ENCODE data around the gene EFNA3.
A peak's percentile ranks its signal among the peaks of the same experiment; 100 is the strongest.

Gene EFNA3

DNA sequence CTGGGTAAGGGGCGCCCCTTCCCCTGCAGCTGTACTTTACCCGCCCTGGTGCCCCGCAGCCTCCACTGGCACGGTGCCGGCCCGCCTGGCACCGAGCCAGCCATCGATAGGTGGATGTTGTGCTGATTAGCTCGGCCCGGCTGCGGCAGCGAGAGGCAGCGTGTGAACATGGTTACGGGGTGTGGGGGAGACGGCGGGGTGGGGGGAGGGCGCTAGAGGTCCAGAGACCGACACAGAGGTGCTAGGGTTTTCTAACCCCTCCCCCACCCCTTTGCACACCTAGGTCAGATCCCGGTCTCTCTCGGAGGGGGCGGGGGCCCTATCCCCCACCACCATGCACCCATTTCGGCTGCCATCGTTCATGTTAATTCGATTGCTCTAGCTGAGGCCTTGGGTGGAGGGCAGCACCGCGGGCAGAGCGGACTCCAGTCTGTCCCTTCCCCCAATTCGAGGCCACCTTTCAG is 8.4 kb upstream of the EFNA3 start:
- H3K27ac Mint-ChIP-seq: no peak overlapping the region
- peaks cover 8% of the 10 kb centered on the region for H3K36me3 Mint-ChIP-seq (ENCODE audit: low read depth)
- no peaks in the 10 kb centered on the region for H3K9me3 Mint-ChIP-seq
- no peak for DNase-seq
- peaks cover 23% of the 10 kb centered on the region for H3K4me1 Mint-ChIP-seq (ENCODE audit: low read depth)
- no peaks in the 10 kb centered on the region for H3K27me3 Mint-ChIP-seq
- H3K4me3 Mint-ChIP-seq: peak overlapping the region; percentile 45

DNA sequence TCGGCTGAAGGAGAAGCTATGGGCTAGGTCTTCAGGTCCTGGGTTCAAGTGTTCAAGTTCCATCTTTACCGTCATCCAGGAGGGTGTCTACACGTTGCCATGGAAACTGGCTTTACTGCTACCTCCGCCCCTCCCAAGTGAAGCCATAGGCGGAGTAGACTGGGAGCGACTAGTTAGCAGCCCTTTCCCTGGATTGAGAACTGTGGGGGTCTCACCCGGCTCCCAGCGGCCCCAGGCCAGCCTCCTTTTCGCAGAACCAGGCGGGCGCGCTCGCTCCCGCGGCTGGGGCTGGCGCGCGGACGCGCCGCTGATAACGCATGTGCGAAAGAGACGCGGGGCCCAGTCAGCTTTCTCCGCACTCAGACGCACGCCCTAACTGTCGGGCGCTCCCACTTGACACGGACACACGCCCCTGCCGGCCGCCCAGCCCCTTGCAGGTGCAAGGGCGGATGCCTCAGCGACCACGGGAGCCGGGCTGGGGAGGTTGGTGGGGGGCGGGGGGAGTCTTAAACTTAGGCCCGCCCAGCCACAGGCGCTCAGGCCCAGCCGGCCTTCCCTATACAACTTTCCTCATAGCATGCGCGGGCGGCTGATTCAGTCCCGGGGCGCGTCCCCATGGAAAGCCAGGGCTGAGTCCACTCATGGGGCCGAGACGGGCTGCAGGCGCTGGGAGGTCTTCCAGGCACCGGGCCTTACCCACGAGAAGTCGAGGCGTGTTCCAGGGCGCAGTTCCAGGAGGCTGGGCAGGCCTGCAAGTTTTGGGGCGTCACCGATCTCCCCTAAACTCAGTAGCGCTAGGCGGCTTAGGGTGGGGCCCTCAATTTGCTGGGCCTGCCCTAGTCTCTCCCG is 7.7 kb upstream of the EFNA3 start:
- peaks cover 23% of the 10 kb centered on the region for H3K4me1 Mint-ChIP-seq (ENCODE audit: low read depth)
- peak overlapping the region; percentile 45 for H3K4me3 Mint-ChIP-seq
- peaks cover 8% of the 10 kb centered on the region for H3K36me3 Mint-ChIP-seq (ENCODE audit: low read depth)
- H3K27me3 Mint-ChIP-seq: no peaks in the 10 kb centered on the region
- H3K9me3 Mint-ChIP-seq: no peaks in the 10 kb centered on the region
- no peak overlapping the region for H3K27ac Mint-ChIP-seq
- DNase-seq: peak; percentile 83

DNA sequence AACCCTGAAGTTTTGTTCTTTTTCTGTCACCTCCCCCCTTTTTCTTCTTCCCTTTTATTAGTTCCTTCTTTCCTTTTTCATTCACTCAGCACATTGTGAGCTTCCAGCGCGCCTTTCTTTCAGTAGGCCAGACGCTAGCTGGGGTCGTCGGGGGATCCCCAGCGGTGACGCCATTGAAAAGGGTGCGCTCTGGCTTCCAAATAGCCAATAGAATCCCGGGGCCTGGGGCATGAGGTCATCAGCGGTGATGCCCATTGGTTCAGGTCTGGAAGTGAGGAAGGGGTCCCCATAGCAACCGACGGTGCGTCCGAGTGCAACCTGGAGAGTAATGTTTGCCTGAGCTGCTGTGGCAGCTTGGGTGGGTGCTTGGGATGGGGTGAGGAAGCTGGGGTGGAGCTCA is 6.9 kb upstream of the EFNA3 start:
- H3K4me3 Mint-ChIP-seq: no peak overlapping the region
- H3K27me3 Mint-ChIP-seq: no peaks in the 10 kb centered on the region
- peaks cover 8% of the 10 kb centered on the region for H3K36me3 Mint-ChIP-seq (ENCODE audit: low read depth)
- no peak for DNase-seq
- H3K4me1 Mint-ChIP-seq (ENCODE audit: low read depth): peaks cover 23% of the 10 kb centered on the region
- H3K9me3 Mint-ChIP-seq: no peaks in the 10 kb centered on the region
- H3K27ac Mint-ChIP-seq: no peak overlapping the region

DNA sequence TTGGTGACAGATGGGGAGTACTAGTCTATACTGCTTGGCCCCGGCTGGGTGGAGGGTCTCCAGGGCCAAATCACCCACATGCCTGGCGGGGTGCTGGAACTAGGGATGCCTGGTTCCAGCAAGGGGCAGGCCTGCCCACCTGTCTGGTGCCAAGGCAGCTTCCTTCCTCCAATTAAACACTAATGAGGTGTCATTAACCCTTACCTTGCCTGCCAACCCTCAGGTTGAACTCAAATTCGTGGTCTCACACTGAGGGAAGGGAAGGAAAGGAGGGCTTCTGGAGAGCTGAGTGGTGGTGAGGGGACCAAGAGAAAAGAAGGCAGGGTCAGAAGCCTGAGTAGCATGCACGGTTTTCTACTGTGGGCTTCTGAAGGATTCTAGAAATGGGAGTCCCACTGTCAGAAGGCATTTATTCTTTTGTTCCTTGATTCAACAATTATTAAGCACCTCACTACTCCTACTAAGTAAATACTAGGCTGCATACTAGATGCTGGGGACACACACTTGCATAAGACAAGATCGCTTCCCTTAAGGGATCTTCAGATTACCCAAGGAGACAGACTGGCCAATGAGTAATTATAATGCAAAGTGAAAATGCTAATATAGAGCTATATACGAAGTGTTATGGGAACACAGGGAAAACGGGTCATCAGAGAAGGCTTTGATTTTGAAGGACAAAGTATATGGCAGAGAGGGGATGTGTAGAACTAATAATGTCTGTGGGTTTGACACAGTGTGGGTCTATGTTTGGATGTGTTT is 5.9 kb upstream of the EFNA3 start:
- H3K4me1 Mint-ChIP-seq (ENCODE audit: low read depth): peaks cover 23% of the 10 kb centered on the region
- H3K9me3 Mint-ChIP-seq: no peaks in the 10 kb centered on the region
- no peak overlapping the region for H3K27ac Mint-ChIP-seq
- DNase-seq: no peak
- no peaks in the 10 kb centered on the region for H3K27me3 Mint-ChIP-seq
- H3K4me3 Mint-ChIP-seq: no peak overlapping the region
- peaks cover 8% of the 10 kb centered on the region for H3K36me3 Mint-ChIP-seq (ENCODE audit: low read depth)

DNA sequence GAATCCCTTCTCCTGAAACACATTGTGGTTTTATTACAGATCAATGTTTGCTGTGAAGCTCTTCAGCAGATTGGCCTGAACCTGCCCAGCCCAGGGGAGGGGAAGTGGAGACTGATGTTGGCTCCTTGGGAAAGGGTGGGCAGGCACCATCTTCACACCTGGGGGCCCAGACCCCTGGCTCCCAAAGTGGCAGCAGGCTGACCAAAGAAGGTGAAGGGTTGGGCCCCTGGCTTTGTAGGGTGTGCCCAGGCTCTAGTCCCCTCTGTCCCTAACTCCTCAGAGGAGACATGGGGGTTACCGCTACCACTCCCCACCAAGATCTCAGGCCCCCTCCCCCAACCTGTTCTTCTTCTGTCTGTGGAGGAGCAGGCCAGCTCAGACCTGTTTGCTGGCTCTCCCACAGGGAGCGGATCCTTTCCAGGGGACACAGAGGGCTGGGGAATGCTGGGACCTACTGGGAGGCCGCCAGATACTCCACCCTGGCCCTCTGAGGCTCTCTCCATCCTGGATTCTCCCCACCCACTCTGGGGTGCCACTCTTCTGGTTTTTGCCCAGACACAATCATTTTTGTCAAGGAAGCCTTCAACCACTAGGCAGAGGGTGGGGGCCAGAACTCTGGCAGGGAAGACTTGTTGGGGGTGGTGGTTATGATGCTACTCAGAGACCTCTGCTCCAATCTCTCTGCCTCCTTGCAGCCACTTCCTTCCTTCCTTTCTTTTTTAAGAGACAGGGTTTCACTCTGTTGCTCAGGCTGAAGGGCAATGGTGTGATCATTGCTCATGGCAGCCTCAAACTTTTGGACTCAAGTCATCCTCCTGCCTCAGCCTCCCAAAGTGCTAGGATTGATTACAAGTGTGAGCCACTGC is 5.0 kb upstream of the EFNA3 start:
- Mint-ChIP-seq H3K9me3 (no peaks in the 10 kb centered on the region), H3K36me3 (ENCODE audit: low read depth) (peaks cover 5% of the 10 kb centered on the region), H3K4me3 (no peak overlapping the region), H3K27ac (no peak overlapping the region), H3K4me1 (ENCODE audit: low read depth) (peaks cover 29% of the 10 kb centered on the region), H3K27me3 (no peaks in the 10 kb centered on the region)
- DNase-seq: no peak

DNA sequence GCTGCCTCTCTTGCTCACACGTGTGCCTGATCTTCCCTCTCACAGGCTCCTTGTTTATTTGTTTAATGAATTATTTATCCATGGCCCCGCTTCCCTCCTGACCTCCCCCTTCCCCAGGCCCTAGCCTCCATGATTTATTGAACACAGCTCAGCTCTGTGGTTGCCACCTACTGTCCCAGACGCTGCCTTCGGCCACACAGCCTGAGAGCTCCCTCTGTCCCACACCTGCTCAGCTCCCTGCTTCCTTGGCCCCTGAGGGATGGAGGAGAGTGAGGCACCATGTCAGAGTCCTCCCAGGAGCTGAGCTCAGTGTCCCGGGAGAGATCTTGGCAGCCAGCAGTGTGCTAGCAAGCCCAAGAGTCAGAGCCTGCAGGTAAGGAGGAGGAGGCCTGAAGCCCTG is 3.1 kb upstream of the EFNA3 start:
- no peaks in the 10 kb centered on the region for H3K36me3 Mint-ChIP-seq (ENCODE audit: low read depth)
- H3K4me3 Mint-ChIP-seq: no peak overlapping the region
- no peak for DNase-seq
- no peaks in the 10 kb centered on the region for H3K9me3 Mint-ChIP-seq
- no peak overlapping the region for H3K27ac Mint-ChIP-seq
- H3K4me1 Mint-ChIP-seq (ENCODE audit: low read depth): peaks cover 32% of the 10 kb centered on the region
- H3K27me3 Mint-ChIP-seq: peaks cover 11% of the 10 kb centered on the region

DNA sequence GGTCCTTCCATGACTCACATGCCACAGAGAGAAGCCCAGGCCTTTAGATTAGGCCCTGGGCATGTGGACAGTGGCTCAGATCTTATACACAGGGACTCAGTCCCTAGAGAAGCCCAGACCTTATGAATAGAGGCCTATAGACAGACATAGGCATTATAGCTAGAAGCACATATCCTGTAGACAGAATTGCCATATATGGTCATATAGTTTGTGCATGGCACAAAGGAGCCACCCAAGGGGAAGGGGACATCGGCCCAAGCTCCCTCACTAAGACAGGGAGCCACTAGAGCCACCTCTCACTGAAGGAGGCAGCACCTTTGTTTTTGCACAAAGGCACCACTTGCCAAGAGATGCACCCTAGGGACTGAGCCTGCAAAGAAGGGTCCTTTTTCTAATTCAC is 2.3 kb upstream of the EFNA3 start:
- Mint-ChIP-seq H3K27me3 (peaks cover 16% of the 10 kb centered on the region), H3K27ac (no peak overlapping the region), H3K4me1 (ENCODE audit: low read depth) (peaks cover 34% of the 10 kb centered on the region), H3K4me3 (no peak overlapping the region), H3K9me3 (no peaks in the 10 kb centered on the region), H3K36me3 (ENCODE audit: low read depth) (no peaks in the 10 kb centered on the region)
- no peak for DNase-seq

DNA sequence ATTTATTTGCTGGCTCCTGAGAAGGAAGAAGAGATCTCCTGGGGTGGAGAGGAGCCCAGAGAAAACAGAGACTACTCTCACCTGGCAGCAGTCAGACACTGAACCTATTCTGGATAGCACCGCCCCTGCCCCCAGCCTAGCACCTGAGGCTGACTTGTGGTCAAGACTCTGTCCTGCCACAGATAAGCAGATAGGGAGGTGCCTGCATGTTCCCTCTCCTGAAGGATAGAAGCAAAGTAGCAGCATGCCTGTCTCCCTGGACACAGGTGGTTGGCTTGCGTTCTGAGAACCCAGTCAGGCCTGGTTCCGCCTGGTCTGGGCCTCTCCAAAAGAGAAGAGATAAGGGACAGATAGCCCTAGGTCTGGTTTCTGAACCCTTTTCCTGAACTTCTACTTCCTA is 1.3 kb upstream of the EFNA3 start:
- H3K36me3 Mint-ChIP-seq (ENCODE audit: low read depth): no peaks in the 10 kb centered on the region
- peaks cover 23% of the 10 kb centered on the region for H3K27me3 Mint-ChIP-seq
- H3K4me1 Mint-ChIP-seq (ENCODE audit: low read depth): peaks cover 37% of the 10 kb centered on the region
- no peak overlapping the region for H3K27ac Mint-ChIP-seq
- no peak for DNase-seq
- no peak overlapping the region for H3K4me3 Mint-ChIP-seq
- H3K9me3 Mint-ChIP-seq: no peaks in the 10 kb centered on the region

DNA sequence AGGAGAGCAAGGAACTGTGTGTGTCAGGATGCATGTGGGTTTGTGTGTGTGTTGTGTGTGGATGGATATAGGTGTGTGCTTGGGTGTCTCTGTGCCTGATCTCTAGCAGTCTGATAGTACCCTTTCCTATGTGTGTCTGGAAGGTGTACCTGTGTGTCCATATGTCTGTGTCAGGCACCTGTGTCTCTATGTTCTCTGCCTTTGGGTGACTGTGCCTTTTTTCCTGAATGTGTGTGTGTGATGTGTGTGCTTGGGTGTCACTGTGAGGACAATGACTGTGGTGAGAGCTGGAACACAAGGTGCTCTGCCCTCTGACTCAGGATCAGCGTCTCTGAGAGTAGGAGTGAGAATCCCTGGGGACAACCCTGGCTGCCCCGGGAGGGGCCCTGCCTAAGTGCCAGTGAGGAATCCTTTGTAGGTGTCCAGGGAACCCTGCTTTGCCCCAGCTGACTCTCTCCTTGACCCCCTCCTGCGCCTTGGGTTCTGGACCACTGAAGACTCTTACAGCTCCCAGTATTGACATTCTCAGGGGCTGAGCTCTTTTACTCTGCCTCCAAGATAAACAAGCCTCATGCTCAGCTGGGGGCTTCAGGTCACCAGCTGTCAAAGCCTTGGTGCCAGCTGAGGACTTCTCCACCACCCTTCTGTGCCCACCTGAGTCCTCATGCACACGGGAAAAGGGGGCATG is 735 bp upstream of the EFNA3 start:
- peak; percentile 33 for DNase-seq
- H3K27me3 Mint-ChIP-seq: peaks cover 29% of the 10 kb centered on the region
- peaks cover 42% of the 10 kb centered on the region for H3K4me1 Mint-ChIP-seq (ENCODE audit: low read depth)
- H3K4me3 Mint-ChIP-seq: no peak overlapping the region
- H3K36me3 Mint-ChIP-seq (ENCODE audit: low read depth): no peaks in the 10 kb centered on the region
- no peaks in the 10 kb centered on the region for H3K9me3 Mint-ChIP-seq
- no peak overlapping the region for H3K27ac Mint-ChIP-seq

DNA sequence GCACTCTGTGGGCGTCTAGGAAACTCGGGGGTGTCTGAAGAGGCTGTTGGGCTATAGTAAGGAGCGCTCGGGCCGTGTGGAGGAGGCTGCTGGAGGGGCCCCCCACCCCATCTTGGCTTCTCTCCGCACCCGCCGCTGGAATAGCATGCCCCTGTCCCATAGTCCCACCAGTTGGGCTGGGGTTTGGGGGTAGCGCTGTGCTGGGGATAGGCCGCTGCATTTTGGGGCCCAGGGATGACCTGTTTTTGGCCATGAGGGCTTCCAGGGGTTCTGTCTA is 511 bp downstream of the EFNA3 start:
- H3K36me3 Mint-ChIP-seq (ENCODE audit: low read depth): no peaks in the 10 kb centered on the region
- no peaks in the 10 kb centered on the region for H3K9me3 Mint-ChIP-seq
- DNase-seq: no peak
- peak overlapping the region; percentile 53 for H3K27ac Mint-ChIP-seq
- peaks cover 41% of the 10 kb centered on the region for H3K27me3 Mint-ChIP-seq
- peaks cover 43% of the 10 kb centered on the region for H3K4me1 Mint-ChIP-seq (ENCODE audit: low read depth)
- H3K4me3 Mint-ChIP-seq: peak overlapping the region; percentile 65

DNA sequence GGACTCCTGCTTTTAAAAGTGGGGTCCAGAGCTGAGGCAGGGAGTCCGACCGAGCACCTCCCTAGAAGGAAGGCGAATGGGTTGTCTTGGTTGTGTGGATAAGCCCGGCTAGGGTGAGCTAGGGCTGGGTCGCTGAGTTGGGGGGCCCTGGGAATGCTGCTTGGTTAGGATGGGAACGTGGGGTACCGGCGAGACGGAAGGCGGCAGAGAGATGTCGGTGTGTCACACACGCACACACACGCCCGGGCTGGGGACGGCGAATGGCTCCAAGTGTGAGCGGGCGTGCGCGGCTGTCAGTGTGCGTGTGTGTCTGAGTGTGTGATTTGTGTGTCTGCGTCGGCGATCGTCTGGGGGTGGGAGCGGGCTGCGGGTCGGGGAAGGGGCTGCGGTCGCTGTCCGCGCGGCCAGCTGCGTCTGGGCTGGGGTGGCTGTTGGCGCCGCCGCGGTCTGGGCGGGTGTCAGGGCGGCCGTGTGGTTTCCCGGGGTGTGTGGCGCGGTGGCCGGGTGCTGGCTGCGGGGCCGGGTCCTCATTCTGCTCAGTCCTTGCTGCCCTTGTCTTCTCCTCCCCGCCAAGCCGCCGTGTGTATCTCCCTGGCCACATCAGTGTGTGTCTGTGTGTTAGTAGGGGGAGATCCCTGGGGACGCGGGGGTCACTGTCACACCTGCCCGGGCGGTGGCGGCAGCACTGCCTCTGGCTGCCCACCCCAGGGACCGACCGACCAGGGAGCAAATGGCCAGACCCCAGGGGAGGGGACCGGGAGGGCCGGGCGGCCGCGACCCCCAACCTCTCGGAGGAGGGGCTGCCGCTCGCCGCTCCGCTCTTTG is 1.1 kb downstream of the EFNA3 start:
- peaks cover 45% of the 10 kb centered on the region for H3K4me1 Mint-ChIP-seq (ENCODE audit: low read depth)
- H3K36me3 Mint-ChIP-seq (ENCODE audit: low read depth): no peaks in the 10 kb centered on the region
- H3K4me3 Mint-ChIP-seq: peak overlapping the region; percentile 65
- H3K27me3 Mint-ChIP-seq: peaks cover 47% of the 10 kb centered on the region
- peak overlapping the region; percentile 53 for H3K27ac Mint-ChIP-seq
- H3K9me3 Mint-ChIP-seq: no peaks in the 10 kb centered on the region
- DNase-seq: peak; percentile 51

DNA sequence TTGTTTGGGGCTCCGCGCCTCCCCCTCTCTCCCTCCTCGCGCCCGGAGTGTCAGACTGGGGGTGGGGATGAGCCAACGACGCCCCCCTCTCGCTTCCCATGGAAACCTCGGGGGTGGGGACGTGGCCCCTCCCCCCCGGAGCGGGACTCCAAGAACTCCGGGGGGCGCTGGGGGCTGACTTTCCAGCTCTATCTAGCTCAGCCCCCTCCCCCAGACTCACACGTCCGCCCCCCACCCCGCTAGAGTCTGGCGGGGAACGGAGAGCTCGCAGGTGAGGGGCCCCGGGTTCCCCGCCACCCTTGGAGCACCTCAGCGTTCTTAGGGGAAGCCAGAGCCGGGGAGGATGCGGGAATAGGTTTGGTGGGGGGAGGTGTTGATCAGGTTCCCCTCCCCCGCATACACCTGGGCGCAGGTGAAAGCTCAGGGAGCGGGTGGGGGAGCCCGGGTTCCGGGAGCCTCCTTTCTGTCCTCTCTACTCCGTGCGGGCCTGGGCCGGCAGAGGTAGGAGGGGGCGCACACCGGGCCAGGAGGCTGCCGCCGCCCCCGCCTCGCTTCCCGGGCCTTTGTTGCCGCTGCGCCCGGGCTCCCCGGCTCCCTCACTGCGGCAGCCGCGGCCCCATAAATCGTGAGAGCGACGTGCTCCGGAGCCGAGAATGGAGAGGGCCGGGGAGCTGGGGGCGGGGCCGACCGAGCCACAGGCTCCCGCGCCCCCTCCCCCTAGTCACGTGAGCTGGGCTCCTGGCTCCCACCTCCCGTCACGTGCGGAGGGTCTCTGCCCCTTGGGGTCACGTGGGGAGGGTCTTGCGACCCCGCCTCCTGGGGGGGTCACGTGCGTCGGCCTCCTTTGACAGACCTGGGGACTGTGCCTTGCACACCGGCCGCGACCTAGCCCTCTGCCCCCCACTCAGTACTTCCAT is 1.9 kb downstream of the EFNA3 start:
- no peaks in the 10 kb centered on the region for H3K9me3 Mint-ChIP-seq
- H3K36me3 Mint-ChIP-seq (ENCODE audit: low read depth): peaks cover 2% of the 10 kb centered on the region
- peaks cover 47% of the 10 kb centered on the region for H3K27me3 Mint-ChIP-seq
- DNase-seq: peak; percentile 52
- H3K4me1 Mint-ChIP-seq (ENCODE audit: low read depth): peaks cover 50% of the 10 kb centered on the region
- no peak overlapping the region for H3K4me3 Mint-ChIP-seq
- H3K27ac Mint-ChIP-seq: no peak overlapping the region
